Heart right ventricle (tissue), 16 donors: ENCODE data around the gene SUSD5. TPM values are rescaled to one million over a fixed set of nuclear protein-coding genes. Genes with fewer than 3 reads are reported as not detected.

Experiments
- ATAC-seq, 8 donors: fragments of 200-7000 bp; cut with Tn5 transposase; one replicate each; pipeline ENCODE4 v1.9.1; 2020; ENCODE audit warnings: mild to moderate bottlenecking in 8 of 8, moderate library complexity in 8 of 8, moderate number of reproducible peaks in 1 of 8
- DNase-seq, 2 donors: peaks; one replicate each; pipeline ENCODE4 v3.0.0-alpha.2; 2020
- H3K27ac ChIP-seq, 10 donors: fragments of 200-600 bp; sonication (generic) in 2 of 10; one replicate each; pipeline versions ENCODE4 v1.5.0 to v1.8.0; 2020 to 2022; ENCODE audit warnings: mild to moderate bottlenecking in 3 of 10
- H3K27me3 ChIP-seq, 7 donors: fragments of 200-600 bp; one replicate each; pipeline ENCODE4 v1.8.0; 2021 to 2022; ENCODE audit warnings: mild to moderate bottlenecking in 2 of 7
- H3K36me3 ChIP-seq, 9 donors: fragments of 200-600 bp; sonication (generic) in 1 of 9; one replicate each; pipeline versions ENCODE4 v1.5.0 to v1.8.0; 2020 to 2022; ENCODE audit warnings: mild to moderate bottlenecking in 2 of 9
- H3K4me1 ChIP-seq, 9 donors: fragments of 200-600 bp; sonication (generic) in 1 of 9; one replicate each; pipeline versions ENCODE4 v1.5.0 to v1.8.0; 2020 to 2022; ENCODE audit warnings: mild to moderate bottlenecking in 4 of 9
- H3K4me3 ChIP-seq, 10 donors: fragments of 200-600 bp; sonication (generic) in 2 of 10; one replicate each; pipeline versions ENCODE4 v1.5.0 to v1.8.0; 2020 to 2022; ENCODE audit warnings: mild to moderate bottlenecking in 7 of 10, moderate library complexity in 2 of 10
- H3K9me3 ChIP-seq, 11 donors: fragments of 200-600 bp in 10 of 11; sonication (generic) in 2 of 11; one replicate each; pipeline versions ENCODE4 v1.5.0 to v1.8.0; 2013 to 2022; ENCODE audit warnings: mild to moderate bottlenecking in 2 of 11, control low read depth in 1 of 11, moderate library complexity in 1 of 11
- CTCF ChIP-seq, 9 donors: fragments of 200-600 bp; sonication (generic) in 2 of 9; IDR thresholded peaks; one replicate each; pipeline versions ENCODE4 v1.5.0 to v1.8.0; 2021 to 2022; ENCODE audit warnings: antibody characterized with exemption in 9 of 9, mild to moderate bottlenecking in 5 of 9, moderate library complexity in 1 of 9
- WGBS, 2 donors: extraction: QIAGEN DNeasy Blood & Tissue Kit; methylation state at CpG; one replicate each; pipeline ENCODE4 v1.1.7; 2013; ENCODE audit warnings: inconsistent platforms in 1 of 2; 5-methylcytosine and 5-hydroxymethylcytosine counted together
- intact Hi-C, 10 donors: fragments of 100-400 bp; cut with DNase I; formaldehyde crosslinking; loops; one replicate each; pipeline versions ENCODE4 v1.11.1 to v1.14.2; 2022
- polyA plus RNA-seq, 2 donors: library from polyadenylated mRNA; stranded (reverse); fragments of 200-250 nt; gene quantifications; one replicate each; pipeline ENCODE4 v1.2.3, GENCODE V29; 2013
- total RNA-seq, 10 donors: library from RNA; stranded (reverse); fragmentation: NEBNext Ultra II Directional in 3 of 10; extraction: Animal tissue kit (Norgen Biotek cat#: 25700) in 3 of 10; gene quantifications; one replicate each; pipeline versions ENCODE4 v1.2.1 to v1.2.4, GENCODE V29; 2021 to 2023
- donor health status: Arrhythmogenic right ventricular cardiomyopathy.
- donor health status: ischemic (EF 13 %, LVEDD 7.1; RV severe dilation, severe dysfunction).
- donor health status: healthy with polysubstance abuse.
- donor health status: DM: no; HTN: yes; CAD: no.
- donor health status: DM: no; HTN: no; CAD: no.
- donor health status: ischemic (EF 25% LVEDD 6.9; RV normal size, moderate dysfunction).
- donor health status: ischemic (EF 25% LVEDD 5.7; RV mildly dilated, moderate dysfunction).
- donor health status: healthy.
- donor health status: DM: yes; HTN: yes; CAD: no.
- donor health status: Ischemic cardiomyopathy.
- donor health status: ischemic (EF 35%, LVEDD 5.7; RV mildly dilated, moderate dysfunction).
- donor health status: nonischemic (EF 11% LVEDD 7.7; RV severe dilation, severe dysfunction).
- donor health status: DM: yes; HTN: yes; CAD: no.
- donor health status: PGD.
- donor health status: ischemic (EF 29% LVEDD 5.4; RV normal size, mild dysfunction).
- donor health status: nonischemic (EF 23%, LVEDD 6.1; RV moderate dilation, normal function).

SUSD5 gene
- total and polyA plus RNA-seq, 12 donors, result 0.28 to 12.9 (median 1.0) TPM

- TF ChIP-seq CTCF (IDR thresholded peaks at IDR 0.05), result no peak
- Histone ChIP-seq H3K36me3 (no peaks in the 10 kb centered on the region), H3K9me3 (no peaks in the 10 kb centered on the region), H3K4me1 (no peaks in the 10 kb centered on the region), H3K4me3 (no peak overlapping the region), H3K27me3 (peaks cover 0 to 5% (median 0%) of the 10 kb centered on the region in 7 donors), H3K27ac (no peak overlapping the region)
- WGBS, 2 donors, result 90 to 92% methylated on average over 3 of the region's 3 CpGs
- intact Hi-C loops, result no loop called here
- ATAC-seq (no peak), DNase-seq (no peak)
Observed at GRCh38 chr3:33104803-33105202, 113.8 kb downstream of the SUSD5 start.

GRCh38 chr3:33103480-33103879 is 115.1 kb downstream of the SUSD5 start:
- no peak overlapping the region for H3K27ac ChIP-seq
- no peaks in the 10 kb centered on the region for H3K9me3 ChIP-seq
- intact Hi-C loops, result no loop called here
- ATAC-seq (no peak), DNase-seq (no peak)
- no peaks in the 10 kb centered on the region for H3K4me1 ChIP-seq
- WGBS, 2 donors, result 81 to 84% methylated on average over 3 of the region's 3 CpGs
- peaks cover 0 to 5% (median 0%) of the 10 kb centered on the region in 7 donors for H3K27me3 ChIP-seq
- H3K36me3 ChIP-seq, result no peaks in the 10 kb centered on the region
- no peak for TF ChIP-seq CTCF (IDR thresholded peaks at IDR 0.05)
- H3K4me3 ChIP-seq, result no peak overlapping the region

- Histone ChIP-seq H3K36me3 (no peaks in the 10 kb centered on the region), H3K27me3 (peaks cover 0 to 5% (median 0%) of the 10 kb centered on the region in 7 donors), H3K4me1 (no peaks in the 10 kb centered on the region), H3K4me3 (no peak overlapping the region), H3K9me3 (no peaks in the 10 kb centered on the region), H3K27ac (no peak overlapping the region)
- WGBS, 2 donors, result 95 to 96% methylated on average over 3 of the region's 3 CpGs
- TF ChIP-seq CTCF (IDR thresholded peaks at IDR 0.05), result no peak
- DNase-seq, result no peak
- intact Hi-C loops, result no loop called here
- no peak for ATAC-seq
Observed at GRCh38 chr3:33103034-33103433, 115.6 kb downstream of the SUSD5 start.

- 62 to 64% methylated on average over 2 of the region's 2 CpGs for WGBS, 2 donors
- H3K36me3 ChIP-seq, result no peaks in the 10 kb centered on the region
- ATAC-seq, result no peak
Observed at GRCh38 chr3:33100229-33100628, 118.4 kb downstream of the SUSD5 start.

More at GRCh38 chr3:33100229-33100628, 118.4 kb downstream of the SUSD5 start:
- peaks cover 0 to 5% (median 0%) of the 10 kb centered on the region in 7 donors for H3K27me3 ChIP-seq
- no peak overlapping the region for H3K27ac ChIP-seq
- intact Hi-C loops, result no loop called here
- DNase-seq, result no peak
- TF ChIP-seq CTCF (IDR thresholded peaks at IDR 0.05), result no peak
- peaks cover 0 to 15% (median 8%) of the 10 kb centered on the region in 9 donors for H3K4me1 ChIP-seq
- no peaks in the 10 kb centered on the region for H3K9me3 ChIP-seq
- no peak overlapping the region for H3K4me3 ChIP-seq

Other genes starting within 250 kb of the SUSD5 start
- 10 to 100 TPM; 18.1 to 32.9 (median 20.7) TPM for gene GLB1, start 121.7 kb downstream of the SUSD5 start, total RNA-seq
- gene GLB1, start 121.7 kb downstream of the SUSD5 start, polyA plus RNA-seq, result 10 to 100 TPM in 1 of 2 donors, 1 to 10 TPM in 1; 4.0 to 13.4 TPM
- gene TMPPE, start 121.7 kb downstream of the SUSD5 start, total RNA-seq, result 1 to 10 TPM; 3.2 to 7.4 (median 4.7) TPM
- under 1 TPM; 0.29 to 0.59 TPM for gene TMPPE, start 121.7 kb downstream of the SUSD5 start, polyA plus RNA-seq
- gene CRTAP, start 104.8 kb downstream of the SUSD5 start, total RNA-seq, result 100 to 1,000 TPM in 3 of 10 donors, 10 to 100 TPM in 7; 72.8 to 120 (median 88.4) TPM
- gene CRTAP, start 104.8 kb downstream of the SUSD5 start, polyA plus RNA-seq, result 10 to 100 TPM; 17.5 to 57.9 TPM
- gene FBXL2, start 58.6 kb upstream of the SUSD5 start, total RNA-seq, result 1 to 10 TPM in 9 of 10 donors, under 1 TPM in 1; 0.87 to 3.6 (median 2.2) TPM
- gene FBXL2, start 58.6 kb upstream of the SUSD5 start, polyA plus RNA-seq, result 1 to 10 TPM; 1.6 to 1.7 TPM
- gene UBP1, start 221.6 kb upstream of the SUSD5 start, total RNA-seq, result 10 to 100 TPM; 33.2 to 51.7 (median 42.3) TPM
- gene UBP1, start 221.6 kb upstream of the SUSD5 start, polyA plus RNA-seq, result 10 to 100 TPM; 18.0 to 21.7 TPM